ENCODE data around the gene NFYB.

The NFYB gene

GRCh38 chr12:104137001-104137901 is 759 bp downstream of the NFYB start:
- Histone ChIP-seq H3K9ac (ENCODE audit: low read length) (peak overlapping the region; percentile 83), H2AFZ (ENCODE audit: low read depth, low read length, severe bottlenecking) (peak overlapping the region; percentile 78), H4K20me1 (ENCODE audit: low read depth, low read length) (no peaks in the 10 kb centered on the region), H3F3A (ENCODE audit: insufficient read depth) (no peaks in the 10 kb centered on the region), H3K9me2 (replicated peaks; ENCODE audit: insufficient read depth, low read length) (no peaks in the 10 kb centered on the region), H3K9me3 (ENCODE audit: insufficient read depth, low read length) (no peaks in the 10 kb centered on the region), H3K36me3 (ENCODE audit: low read length) (no peaks in the 10 kb centered on the region), H3K4me2 (ENCODE audit: low read depth, low read length, poor library complexity, severe bottlenecking) (peak overlapping the region; percentile 73), H3K79me2 (ENCODE audit: insufficient read depth, low read length) (peaks cover 31% of the 10 kb centered on the region), H3K4me3 (ENCODE audit: insufficient read depth, low read length, poor library complexity, severe bottlenecking) (peak overlapping the region; percentile 69), H3K27ac (ENCODE audit: low read depth, low read length) (peak overlapping the region; percentile 55), H3K27me3 (ENCODE audit: low read length) (no peaks in the 10 kb centered on the region)
- TF ChIP-seq CTCF (IDR thresholded peaks at IDR 0.05; ENCODE audit: insufficient read depth, low read length, poor library complexity, severe bottlenecking) (no peak), EZH2phosphoT487 (conservative IDR thresholded peaks at IDR 0.05; ENCODE audit: low read length) (no peak)

- no peaks in the 10 kb centered on the region for H3F3A ChIP-seq (ENCODE audit: insufficient read depth)
- TF ChIP-seq EZH2phosphoT487 (conservative IDR thresholded peaks at IDR 0.05; ENCODE audit: low read length) = no peak
- TF ChIP-seq CTCF (IDR thresholded peaks at IDR 0.05; ENCODE audit: insufficient read depth, low read length, poor library complexity, severe bottlenecking) = no peak
- H4K20me1 ChIP-seq (ENCODE audit: low read depth, low read length) = no peaks in the 10 kb centered on the region
- peak overlapping the region; percentile 83 for H3K9ac ChIP-seq (ENCODE audit: low read length)
- H3K9me3 ChIP-seq (ENCODE audit: insufficient read depth, low read length) = no peaks in the 10 kb centered on the region
- H2AFZ ChIP-seq (ENCODE audit: low read depth, low read length, severe bottlenecking) = peak overlapping the region; percentile 78
- H3K27ac ChIP-seq (ENCODE audit: low read depth, low read length) = 0 out of 2 replicates have a peak overlapping the region, but pooled peaks have one; percentile 55
- peak overlapping the region; percentile 73 for H3K4me2 ChIP-seq (ENCODE audit: low read depth, low read length, poor library complexity, severe bottlenecking)
- no peaks in the 10 kb centered on the region for H3K36me3 ChIP-seq (ENCODE audit: low read length)
- H3K27me3 ChIP-seq (ENCODE audit: low read length) = no peaks in the 10 kb centered on the region
- peaks cover 32% of the 10 kb centered on the region for H3K79me2 ChIP-seq (ENCODE audit: insufficient read depth, low read length)
- peak overlapping the region; percentile 69 for H3K4me3 ChIP-seq (ENCODE audit: insufficient read depth, low read length, poor library complexity, severe bottlenecking)
- H3K9me2 ChIP-seq (replicated peaks; ENCODE audit: insufficient read depth, low read length) = no peaks in the 10 kb centered on the region
These were observed 1.4 kb downstream of the NFYB start for GRCh38 chr12:104136577-104136976.

- no peaks in the 10 kb centered on the region for H4K20me1 ChIP-seq (ENCODE audit: low read depth, low read length)
- TF ChIP-seq CTCF (IDR thresholded peaks at IDR 0.05; ENCODE audit: insufficient read depth, low read length, poor library complexity, severe bottlenecking) (no peak), EZH2phosphoT487 (conservative IDR thresholded peaks at IDR 0.05; ENCODE audit: low read length) (no peak)
- H3K4me3 ChIP-seq (ENCODE audit: insufficient read depth, low read length, poor library complexity, severe bottlenecking) = no peak overlapping the region
- peaks cover 32% of the 10 kb centered on the region for H3K79me2 ChIP-seq (ENCODE audit: insufficient read depth, low read length)
- no peaks in the 10 kb centered on the region for H3K9me3 ChIP-seq (ENCODE audit: insufficient read depth, low read length)
- H3K27ac ChIP-seq (ENCODE audit: low read depth, low read length) = no peak overlapping the region
- no peaks in the 10 kb centered on the region for H3K27me3 ChIP-seq (ENCODE audit: low read length)
- H3F3A ChIP-seq (ENCODE audit: insufficient read depth) = no peaks in the 10 kb centered on the region
- H3K36me3 ChIP-seq (ENCODE audit: low read length) = no peaks in the 10 kb centered on the region; the same call in 1 of the 2 replicates
- H3K9ac ChIP-seq (ENCODE audit: low read length) = no peak overlapping the region
- no peaks in the 10 kb centered on the region for H3K9me2 ChIP-seq (replicated peaks; ENCODE audit: insufficient read depth, low read length)
- no peak overlapping the region for H2AFZ ChIP-seq (ENCODE audit: low read depth, low read length, severe bottlenecking)
- no peak overlapping the region for H3K4me2 ChIP-seq (ENCODE audit: low read depth, low read length, poor library complexity, severe bottlenecking)
These were observed 3.1 kb downstream of the NFYB start for GRCh38 chr12:104134882-104135281.
